ENCODE results near the gene SFXN5.
A peak's percentile ranks its signal among the peaks of the same experiment; 100 is the strongest.

The SFXN5 gene

DNA sequence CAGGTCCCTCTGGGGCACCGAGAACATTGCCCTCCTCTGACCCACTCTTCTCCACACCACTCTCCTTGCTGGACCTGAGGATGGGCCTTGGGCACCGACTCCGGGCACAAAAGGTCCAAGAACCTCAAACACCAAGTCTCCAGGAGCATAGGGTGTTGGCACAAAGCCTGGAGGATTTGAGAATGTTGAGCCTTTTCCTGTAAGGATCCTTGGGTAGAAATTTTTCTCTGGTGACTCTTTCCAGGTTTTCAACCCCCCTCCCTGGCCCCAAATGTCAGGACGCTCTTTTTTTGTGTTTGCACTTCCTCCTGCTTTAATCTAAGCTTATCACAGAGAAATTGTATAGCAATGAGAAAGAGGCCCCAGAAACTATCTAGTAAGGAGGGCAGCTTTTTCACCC lies 175.1 kb downstream of the SFXN5 start:
- TF ChIP-seq, protein P1, sequence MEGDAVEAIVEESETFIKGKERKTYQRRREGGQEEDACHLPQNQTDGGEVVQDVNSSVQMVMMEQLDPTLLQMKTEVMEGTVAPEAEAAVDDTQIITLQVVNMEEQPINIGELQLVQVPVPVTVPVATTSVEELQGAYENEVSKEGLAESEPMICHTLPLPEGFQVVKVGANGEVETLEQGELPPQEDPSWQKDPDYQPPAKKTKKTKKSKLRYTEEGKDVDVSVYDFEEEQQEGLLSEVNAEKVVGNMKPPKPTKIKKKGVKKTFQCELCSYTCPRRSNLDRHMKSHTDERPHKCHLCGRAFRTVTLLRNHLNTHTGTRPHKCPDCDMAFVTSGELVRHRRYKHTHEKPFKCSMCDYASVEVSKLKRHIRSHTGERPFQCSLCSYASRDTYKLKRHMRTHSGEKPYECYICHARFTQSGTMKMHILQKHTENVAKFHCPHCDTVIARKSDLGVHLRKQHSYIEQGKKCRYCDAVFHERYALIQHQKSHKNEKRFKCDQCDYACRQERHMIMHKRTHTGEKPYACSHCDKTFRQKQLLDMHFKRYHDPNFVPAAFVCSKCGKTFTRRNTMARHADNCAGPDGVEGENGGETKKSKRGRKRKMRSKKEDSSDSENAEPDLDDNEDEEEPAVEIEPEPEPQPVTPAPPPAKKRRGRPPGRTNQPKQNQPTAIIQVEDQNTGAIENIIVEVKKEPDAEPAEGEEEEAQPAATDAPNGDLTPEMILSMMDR (IDR thresholded peaks at IDR 0.05): no peak

DNA sequence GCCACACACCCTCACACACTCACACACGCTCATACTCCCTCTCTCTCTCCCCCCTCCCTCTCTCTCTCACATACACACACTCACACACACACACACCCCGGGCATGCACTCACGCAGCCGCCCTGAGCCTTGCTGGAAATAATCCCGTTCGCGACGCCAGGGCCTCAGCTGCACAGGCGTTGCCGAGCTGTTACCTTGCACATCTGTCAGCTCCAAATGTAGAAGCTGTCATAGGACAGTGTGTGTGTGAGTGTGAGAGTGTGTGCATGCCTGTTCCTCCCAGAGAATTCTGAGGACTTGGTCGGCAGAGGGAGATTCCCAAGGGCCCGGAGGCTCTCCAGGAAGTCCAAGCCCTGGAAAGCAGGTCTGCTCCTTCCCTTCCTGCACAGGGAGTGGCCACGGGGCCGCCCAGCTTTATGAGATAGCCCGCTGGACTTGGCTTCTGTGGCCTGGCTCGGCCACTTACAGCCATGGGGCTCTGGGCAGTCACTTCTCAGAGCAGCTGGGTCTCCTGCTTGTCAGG lies 175.7 kb downstream of the SFXN5 start:
- TF ChIP-seq, protein P1 (IDR thresholded peaks at IDR 0.05): no peak

DNA sequence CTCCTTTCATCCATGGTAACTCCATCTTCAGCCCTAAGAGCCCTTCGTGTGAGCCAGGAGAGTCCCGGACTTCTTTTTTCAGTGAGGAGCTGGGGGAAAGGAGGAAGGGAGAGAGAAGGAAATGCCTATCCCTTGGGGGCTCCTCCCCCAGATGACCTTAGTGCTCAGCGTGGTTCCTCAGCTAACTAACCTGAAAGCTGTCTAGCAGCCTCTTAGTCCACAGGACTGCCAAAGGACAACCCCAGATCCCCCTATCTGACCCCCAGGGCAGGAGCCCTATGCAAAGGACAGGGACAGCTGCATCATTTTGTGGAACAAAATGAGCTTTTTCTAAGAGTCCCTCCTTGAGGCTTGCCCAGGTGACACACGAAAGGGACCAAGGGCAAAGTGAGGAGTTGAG lies 176.4 kb downstream of the SFXN5 start:
- TF ChIP-seq, protein P1 (IDR thresholded peaks at IDR 0.05): no peak

DNA sequence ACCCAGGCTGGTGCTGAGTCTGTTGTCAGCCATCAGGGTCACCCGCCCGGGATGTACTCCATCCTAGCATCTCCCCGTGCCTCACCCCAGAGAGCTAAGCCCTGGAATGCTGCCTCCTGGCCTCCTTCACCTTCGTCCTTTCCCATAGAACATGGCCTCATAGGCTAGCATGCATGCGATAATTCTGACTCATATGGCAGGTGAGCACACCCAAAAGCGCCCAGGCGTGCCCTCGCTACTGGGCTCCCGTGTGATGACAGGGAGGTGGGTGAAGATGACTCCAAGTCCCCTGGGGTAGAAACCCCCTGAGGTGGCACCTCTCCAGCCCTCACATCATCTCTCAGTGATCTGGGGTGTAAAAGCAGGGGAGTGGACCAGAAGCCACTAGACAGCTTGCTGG lies 177.0 kb downstream of the SFXN5 start:
- TF ChIP-seq, protein P1 (IDR thresholded peaks at IDR 0.05): no peak

DNA sequence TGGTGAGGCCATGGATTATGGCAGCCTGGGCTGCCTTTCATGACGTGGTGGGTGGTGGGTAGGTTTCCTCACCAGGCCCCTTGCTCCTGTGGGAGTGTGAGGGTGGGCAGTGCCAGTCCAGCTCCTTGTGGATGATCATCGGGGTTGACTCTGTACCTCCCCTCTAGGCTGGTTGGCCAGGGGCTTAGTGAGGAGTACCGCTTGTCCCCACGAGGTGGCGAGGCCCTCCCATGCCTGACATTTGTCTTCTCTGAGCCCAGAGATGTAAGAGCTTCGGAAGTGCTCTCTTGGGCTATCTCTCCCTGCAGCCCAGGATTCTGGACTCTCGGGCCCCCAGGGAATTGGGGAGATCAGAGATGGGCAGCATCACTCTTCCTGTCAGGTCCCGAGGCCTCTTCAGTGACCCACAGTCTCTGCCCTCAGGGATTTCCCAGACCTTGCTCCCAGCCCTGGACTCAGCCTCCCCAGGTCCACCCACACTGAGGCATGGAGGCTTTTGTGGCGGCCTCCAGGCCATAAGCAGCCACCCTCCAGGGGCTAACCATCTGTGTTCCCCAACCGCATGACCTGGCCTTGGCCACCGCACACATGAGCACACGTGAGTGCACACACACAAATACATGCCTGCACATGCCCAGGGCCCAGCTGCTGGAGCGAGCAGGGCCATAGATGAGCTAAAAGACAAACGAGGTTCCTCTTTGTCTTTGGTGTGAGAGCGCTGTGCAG lies 177.8 kb downstream of the SFXN5 start:
- TF ChIP-seq, protein P1 (IDR thresholded peaks at IDR 0.05): peak; percentile 39; the same call in 1 of the 2 replicates

DNA sequence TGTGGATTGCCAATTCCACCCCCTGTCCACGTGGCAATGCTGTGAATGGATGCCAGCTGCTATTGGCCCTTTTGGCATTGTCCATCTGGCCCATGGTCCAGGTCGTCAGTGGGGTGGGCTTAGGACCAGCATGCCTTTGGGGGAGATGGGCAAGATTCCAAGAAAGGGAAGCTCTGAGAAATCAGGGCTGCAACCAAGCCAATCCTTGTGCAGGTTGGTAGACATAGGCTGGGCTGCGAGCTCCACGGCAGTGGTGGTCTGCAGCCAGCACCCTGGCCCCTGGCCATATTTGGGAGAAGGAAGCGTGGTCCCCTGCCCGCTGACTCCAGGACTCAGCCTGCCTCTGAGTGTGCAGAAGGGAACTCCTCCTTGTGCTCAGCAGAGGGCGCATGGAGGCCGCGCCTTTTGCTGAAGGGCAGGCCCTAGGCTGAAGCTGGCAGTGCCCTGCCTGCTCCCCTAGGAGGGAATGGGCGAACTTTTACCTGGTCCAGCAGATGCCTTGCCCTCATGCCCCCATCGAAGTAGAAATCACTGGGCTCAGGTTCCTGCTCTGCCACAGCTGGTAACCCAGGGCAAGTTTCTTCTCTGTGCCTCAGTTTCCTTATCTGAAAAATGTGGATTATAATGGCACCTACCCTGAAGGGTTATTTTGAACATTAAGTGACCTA lies 178.9 kb downstream of the SFXN5 start:
- TF ChIP-seq, protein P1 (IDR thresholded peaks at IDR 0.05): peak; percentile 62
